Parathyroid adenoma (tissue), 2 donors: ENCODE results near the gene ROPN1L.

Experiments used
- H2AFZ ChIP-seq: fragments of 300-600 bp; sonication (generic); one replicate; pipeline ENCODE4 v1.7.0; 2017; ENCODE audit warnings: antibody characterized with exemption, mild to moderate bottlenecking
- H3K27ac ChIP-seq: fragments of 300-600 bp; sonication (generic); one replicate; pipeline ENCODE4 v1.7.0; 2017
- H3K27me3 ChIP-seq: fragments of 300-600 bp; sonication (generic); one replicate; pipeline ENCODE4 v1.7.0; 2017; ENCODE audit warnings: low read length; ENCODE audit not compliant: control insufficient read depth, insufficient read depth
- H3K36me3 ChIP-seq: fragments of 300-600 bp; sonication (generic); one replicate; pipeline ENCODE4 v1.7.0; 2017; ENCODE audit warnings: low read length; ENCODE audit not compliant: control insufficient read depth, insufficient read depth
- H3K4me1 ChIP-seq: fragments of 300-600 bp; sonication (generic); one replicate; pipeline ENCODE4 v1.7.0; 2017; ENCODE audit warnings: control low read depth
- H3K4me2 ChIP-seq: fragments of 300-600 bp; sonication (generic); one replicate; pipeline ENCODE4 v1.7.0; 2017; ENCODE audit warnings: low read length
- H3K4me3 ChIP-seq: fragments of 300-600 bp; sonication (generic); one replicate; pipeline ENCODE4 v1.7.0; 2017; ENCODE audit warnings: low read depth, low read length
- H3K79me2 ChIP-seq: fragments of 300-600 bp; sonication (generic); one replicate; pipeline ENCODE4 v1.7.0; 2017; ENCODE audit warnings: control low read depth
- H3K9ac ChIP-seq: fragments of 300-600 bp; sonication (generic); one replicate; pipeline ENCODE4 v1.7.0; 2017; ENCODE audit warnings: mild to moderate bottlenecking
- H3K9me3 ChIP-seq: fragments of 300-600 bp; sonication (generic); one replicate; pipeline ENCODE4 v1.7.0; 2017; ENCODE audit warnings: low read length; ENCODE audit not compliant: control insufficient read depth
- CTCF ChIP-seq: fragments of 300-600 bp; sonication (generic); IDR thresholded peaks from one replicate; pipeline ENCODE4 v1.7.0; 2017; ENCODE audit warnings: antibody characterized with exemption, mild to moderate bottlenecking
- donor health status: primary hyperparathyroidism.

ROPN1L gene

GRCh38 chr5:10440367-10440990 is 1.2 kb upstream of the ROPN1L start:
- TF ChIP-seq CTCF, result no peak
- H3K9ac ChIP-seq, result no peak overlapping the region
- H3K4me3 ChIP-seq, result peak overlapping the region; percentile 58

GRCh38 chr5:10441992-10442435 is 335 bp downstream of the ROPN1L start:
- Histone ChIP-seq H3K4me1 (no peaks in the 10 kb centered on the region), H3K36me3 (no peaks in the 10 kb centered on the region), H3K27me3 (no peaks in the 10 kb centered on the region), H3K9ac (no peak overlapping the region), H3K9me3 (no peaks in the 10 kb centered on the region), H2AFZ (peak overlapping the region; percentile 43), H3K27ac (no peak overlapping the region), H3K4me3 (peak overlapping the region; percentile 58), H3K4me2 (peak overlapping the region; percentile 98), H3K79me2 (no peaks in the 10 kb centered on the region)
- TF ChIP-seq CTCF, result no peak

More at GRCh38 chr5:10440367-10440990, 1.2 kb upstream of the ROPN1L start:
- no peaks in the 10 kb centered on the region for H3K79me2 ChIP-seq
- no peaks in the 10 kb centered on the region for H3K4me1 ChIP-seq
- no peak overlapping the region for H3K27ac ChIP-seq
- H3K4me2 ChIP-seq, result no peak overlapping the region
- H2AFZ ChIP-seq, result no peak overlapping the region
- H3K27me3 ChIP-seq, result no peaks in the 10 kb centered on the region
- no peaks in the 10 kb centered on the region for H3K9me3 ChIP-seq
- no peaks in the 10 kb centered on the region for H3K36me3 ChIP-seq

DNA sequence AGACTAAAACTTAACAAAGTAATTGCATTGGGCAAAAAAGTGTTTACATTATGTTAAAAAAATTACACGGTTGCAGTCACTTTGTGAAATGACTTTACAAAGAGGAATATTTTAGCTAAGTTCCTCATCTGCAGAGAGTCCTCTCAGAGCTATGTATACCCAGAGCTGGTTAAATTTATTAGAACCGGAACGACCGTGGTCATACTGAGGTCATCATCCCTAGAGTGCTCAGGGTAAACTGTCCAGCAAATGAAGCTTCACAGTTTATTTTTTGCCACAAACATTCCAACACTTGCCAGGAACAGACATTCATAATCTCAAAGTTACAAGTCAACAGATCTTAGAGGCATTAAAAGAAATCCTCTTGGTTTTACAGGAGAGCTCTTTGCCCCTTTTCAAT is 897 bp downstream of the ROPN1L start:
- Histone ChIP-seq H3K36me3 (no peaks in the 10 kb centered on the region), H3K4me2 (peak overlapping the region; percentile 98), H3K4me3 (peak overlapping the region; percentile 58), H3K9me3 (no peaks in the 10 kb centered on the region), H3K27ac (no peak overlapping the region), H2AFZ (no peak overlapping the region), H3K27me3 (no peaks in the 10 kb centered on the region), H3K79me2 (no peaks in the 10 kb centered on the region), H3K9ac (no peak overlapping the region), H3K4me1 (no peaks in the 10 kb centered on the region)
- no peak for TF ChIP-seq CTCF

DNA sequence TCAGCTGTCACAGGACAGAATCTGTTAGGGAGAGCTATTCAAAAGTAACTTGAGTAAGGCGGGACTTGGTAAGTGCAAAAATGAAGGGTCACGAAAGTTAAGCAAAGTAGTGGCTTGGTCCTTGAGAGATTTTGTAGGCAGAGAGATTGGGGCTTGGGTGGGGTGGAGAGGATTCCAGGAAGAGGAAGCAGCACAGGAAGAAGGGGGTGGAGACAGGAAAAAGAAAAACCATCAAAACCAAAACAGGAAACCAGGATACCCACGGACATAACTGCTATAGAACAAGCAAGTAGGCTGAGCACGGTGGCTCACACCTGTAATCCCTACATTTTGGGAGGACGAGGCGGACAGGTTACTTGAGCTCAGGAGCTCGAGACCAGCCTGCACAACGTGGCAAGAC is 3.7 kb downstream of the ROPN1L start:
- no peak overlapping the region for H3K4me3 ChIP-seq
- H3K36me3 ChIP-seq, result no peaks in the 10 kb centered on the region
- H3K4me1 ChIP-seq, result no peaks in the 10 kb centered on the region
- H3K4me2 ChIP-seq, result no peak overlapping the region
- H3K27me3 ChIP-seq, result no peaks in the 10 kb centered on the region
- no peak overlapping the region for H3K27ac ChIP-seq
- no peak for TF ChIP-seq CTCF
- H2AFZ ChIP-seq, result no peak overlapping the region
- H3K79me2 ChIP-seq, result no peaks in the 10 kb centered on the region
- no peaks in the 10 kb centered on the region for H3K9me3 ChIP-seq
- no peak overlapping the region for H3K9ac ChIP-seq

GRCh38 chr5:10446490-10446889 is 4.8 kb downstream of the ROPN1L start:
- H3K4me1 ChIP-seq, result no peaks in the 10 kb centered on the region
- no peaks in the 10 kb centered on the region for H3K9me3 ChIP-seq
- no peak overlapping the region for H3K4me2 ChIP-seq
- H3K36me3 ChIP-seq, result no peaks in the 10 kb centered on the region
- H3K27ac ChIP-seq, result no peak overlapping the region
- H3K27me3 ChIP-seq, result no peaks in the 10 kb centered on the region
- no peak overlapping the region for H3K4me3 ChIP-seq
- H3K79me2 ChIP-seq, result no peaks in the 10 kb centered on the region
- H3K9ac ChIP-seq, result no peak overlapping the region
- no peak for TF ChIP-seq CTCF
- no peak overlapping the region for H2AFZ ChIP-seq
